Breast epithelium (tissue), 4 donors: Measurements from ENCODE around the gene SFMBT2. TPM values are rescaled to one million over a fixed set of nuclear protein-coding genes. Genes with fewer than 3 reads are reported as not detected.

ENCODE experiments used
- DNase-seq, 2 donors: peaks; one replicate each; pipeline ENCODE4 v3.0.0-alpha.2; 2019; ENCODE audit warnings: low spot score in 2 of 2
- H3K27ac ChIP-seq, 2 donors: fragments of 200-600 bp; sonication (generic) in 1 of 2; one replicate each; pipeline ENCODE4 v1.5.1; 2016 to 2019; ENCODE audit warnings: mild to moderate bottlenecking in 1 of 2
- H3K27me3 ChIP-seq, 2 donors: fragments of 200-600 bp; sonication (generic) in 1 of 2; one replicate each; pipeline versions ENCODE4 v1.5.1 to v1.6.0; 2017 to 2019; ENCODE audit warnings: control low read depth in 1 of 2, mild to moderate bottlenecking in 1 of 2
- H3K36me3 ChIP-seq: fragments of 200-600 bp; one replicate; pipeline ENCODE4 v1.5.1; 2019
- H3K4me1 ChIP-seq, 2 donors: fragments of 200-600 bp; sonication (generic); one replicate each; pipeline ENCODE4 v1.5.1; 2016 to 2019; ENCODE audit warnings: control low read depth in 1 of 2
- H3K4me3 ChIP-seq, 3 donors: fragments of 200-600 bp; sonication (generic); 1 replicate in 2 of 3; 2 replicates in 1 of 3; pipeline ENCODE4 v1.5.1; 2016 to 2019; ENCODE audit warnings: mild to moderate bottlenecking in 3 of 3, moderate library complexity in 2 of 3
- H3K9me3 ChIP-seq, 2 donors: fragments of 200-600 bp; sonication (generic) in 1 of 2; one replicate each; pipeline ENCODE4 v1.5.1; 2016 to 2019; ENCODE audit warnings: control low read depth in 1 of 2
- POLR2A ChIP-seq: fragments of 450-650 bp; IDR thresholded peaks from one replicate; pipeline ENCODE4 v1.6.1; 2016; ENCODE audit warnings: antibody characterized with exemption, mild to moderate bottlenecking, moderate library complexity
- POLR2AphosphoS5 ChIP-seq, 3 donors: sonication (generic); formaldehyde crosslinking; IDR thresholded peaks; one replicate each; pipeline ENCODE4 v1.6.1; 2017; ENCODE audit warnings: antibody characterized with exemption in 3 of 3
- intact Hi-C: fragments of 100-400 bp; cut with DNase I; formaldehyde crosslinking; loops from one replicate; pipeline ENCODE4 v1.15.1; 2023; ENCODE audit warnings: low total_unique reads
- total RNA-seq, 3 donors: library from RNA; depleted of rRNA; stranded (reverse); fragments of >200 nt; gene quantifications; one replicate each; pipeline ENCODE4 v1.1.0, GENCODE V29; 2016
- TF ChIP-seq, protein P1 (sequence below), 3 donors: fragments of 450-650 bp; IDR thresholded peaks; one replicate each; pipeline ENCODE4 v1.5.1; 2016 to 2017; ENCODE audit warnings: antibody characterized with exemption in 3 of 3, mild to moderate bottlenecking in 3 of 3, moderate library complexity in 3 of 3

Gene SFMBT2
- total RNA-seq, 3 donors from 2014 or later = 3.5 to 32.8 (median 22.8) TPM

GRCh38 chr10:7310076-7310475, 100.8 kb downstream of the SFMBT2 start:
- H3K36me3 ChIP-seq = no peaks in the 10 kb centered on the region
- H3K4me3 ChIP-seq = no peak overlapping the region
- peaks cover 3 to 8% of the 10 kb centered on the region in 2 donors for H3K9me3 ChIP-seq
- DNase-seq = no peak
- TF ChIP-seq, protein P1, sequence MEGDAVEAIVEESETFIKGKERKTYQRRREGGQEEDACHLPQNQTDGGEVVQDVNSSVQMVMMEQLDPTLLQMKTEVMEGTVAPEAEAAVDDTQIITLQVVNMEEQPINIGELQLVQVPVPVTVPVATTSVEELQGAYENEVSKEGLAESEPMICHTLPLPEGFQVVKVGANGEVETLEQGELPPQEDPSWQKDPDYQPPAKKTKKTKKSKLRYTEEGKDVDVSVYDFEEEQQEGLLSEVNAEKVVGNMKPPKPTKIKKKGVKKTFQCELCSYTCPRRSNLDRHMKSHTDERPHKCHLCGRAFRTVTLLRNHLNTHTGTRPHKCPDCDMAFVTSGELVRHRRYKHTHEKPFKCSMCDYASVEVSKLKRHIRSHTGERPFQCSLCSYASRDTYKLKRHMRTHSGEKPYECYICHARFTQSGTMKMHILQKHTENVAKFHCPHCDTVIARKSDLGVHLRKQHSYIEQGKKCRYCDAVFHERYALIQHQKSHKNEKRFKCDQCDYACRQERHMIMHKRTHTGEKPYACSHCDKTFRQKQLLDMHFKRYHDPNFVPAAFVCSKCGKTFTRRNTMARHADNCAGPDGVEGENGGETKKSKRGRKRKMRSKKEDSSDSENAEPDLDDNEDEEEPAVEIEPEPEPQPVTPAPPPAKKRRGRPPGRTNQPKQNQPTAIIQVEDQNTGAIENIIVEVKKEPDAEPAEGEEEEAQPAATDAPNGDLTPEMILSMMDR (IDR thresholded peaks at IDR 0.05) = no peak
- no peak for TF ChIP-seq POLR2A
- TF ChIP-seq POLR2AphosphoS5 (IDR thresholded peaks at IDR 0.05) = no peak
- no peaks in the 10 kb centered on the region for H3K4me1 ChIP-seq
- H3K27me3 ChIP-seq = no peaks in the 10 kb centered on the region
- no peak overlapping the region for H3K27ac ChIP-seq
- intact Hi-C loops = no loop called here

DNA sequence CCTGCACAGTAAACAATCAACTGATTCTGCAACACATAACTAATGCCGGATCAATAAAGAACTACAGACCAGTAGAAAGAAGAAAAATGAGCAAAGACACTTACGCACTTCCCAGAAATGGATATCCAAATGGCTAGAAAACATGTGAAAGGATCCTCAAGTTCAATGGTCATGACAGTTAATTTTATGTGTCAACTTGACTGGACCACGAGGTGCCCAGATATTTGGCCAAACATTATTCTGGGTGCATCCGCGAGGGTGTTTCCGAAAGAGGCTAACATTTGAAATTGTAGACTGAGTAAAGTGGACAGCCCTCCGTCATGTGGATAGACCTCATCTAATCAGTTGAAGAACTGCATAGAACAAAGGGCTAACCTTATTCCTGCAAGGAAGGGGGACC, 102.0 kb downstream of the SFMBT2 start:
- no peaks in the 10 kb centered on the region for H3K36me3 ChIP-seq
- no peak for DNase-seq
- H3K4me3 ChIP-seq = no peak overlapping the region
- TF ChIP-seq POLR2A = no peak
- no peak for TF ChIP-seq POLR2AphosphoS5 (IDR thresholded peaks at IDR 0.05)
- TF ChIP-seq, protein P1 (IDR thresholded peaks at IDR 0.05) = no peak
- no peak overlapping the region for H3K27ac ChIP-seq
- H3K27me3 ChIP-seq = no peaks in the 10 kb centered on the region
- H3K4me1 ChIP-seq = no peaks in the 10 kb centered on the region
- intact Hi-C loops = no loop called here
- H3K9me3 ChIP-seq = peaks cover 3 to 8% of the 10 kb centered on the region in 2 donors

GRCh38 chr10:7306616-7307015, 104.2 kb downstream of the SFMBT2 start:
- Histone ChIP-seq H3K27ac (peak overlapping the region in 1 of 2 donors; percentile 28), H3K9me3 (peaks cover 3 to 8% of the 10 kb centered on the region in 2 donors), H3K36me3 (no peaks in the 10 kb centered on the region), H3K4me1 (no peaks in the 10 kb centered on the region), H3K27me3 (no peaks in the 10 kb centered on the region), H3K4me3 (no peak overlapping the region)
- TF ChIP-seq, protein P1 (IDR thresholded peaks at IDR 0.05) = no peak
- TF ChIP-seq POLR2AphosphoS5 (IDR thresholded peaks at IDR 0.05) (no peak), POLR2A (no peak)
- no peak for DNase-seq
- intact Hi-C loops = no loop called here

GRCh38 chr10:7306147-7306546, 104.7 kb downstream of the SFMBT2 start:
- Histone ChIP-seq H3K4me1 (no peaks in the 10 kb centered on the region), H3K27me3 (no peaks in the 10 kb centered on the region), H3K9me3 (peaks cover 3 to 8% of the 10 kb centered on the region in 2 donors), H3K27ac (peak overlapping the region in 1 of 2 donors; percentile 28), H3K4me3 (peak overlapping the region in 1 of 3 donors; percentile 33), H3K36me3 (no peaks in the 10 kb centered on the region)
- no peak for DNase-seq
- TF ChIP-seq POLR2A (no peak), POLR2AphosphoS5 (IDR thresholded peaks at IDR 0.05) (no peak)
- TF ChIP-seq, protein P1 (IDR thresholded peaks at IDR 0.05) = no peak
- intact Hi-C loops = no loop called here

DNA sequence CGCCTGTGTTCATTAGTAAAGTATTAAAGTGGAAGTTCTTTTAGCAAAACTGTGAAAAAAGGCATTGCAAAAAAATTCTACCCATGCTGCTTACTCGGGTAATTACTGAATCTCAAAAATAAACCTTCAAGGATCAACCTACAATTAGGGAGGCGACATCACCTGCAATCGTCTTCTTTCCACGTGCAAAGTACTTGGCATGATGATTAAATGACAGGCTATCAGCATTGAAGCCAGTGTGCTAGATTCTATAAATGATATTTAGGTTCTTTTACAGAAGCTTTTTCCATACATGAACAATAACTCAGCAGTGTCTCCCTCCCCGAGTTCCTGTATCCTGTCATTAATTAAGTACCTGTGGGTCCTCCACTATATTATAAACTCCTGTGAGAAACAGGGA, 105.8 kb downstream of the SFMBT2 start:
- Histone ChIP-seq H3K36me3 (no peaks in the 10 kb centered on the region), H3K4me3 (no peak overlapping the region), H3K9me3 (peaks cover 3 to 8% of the 10 kb centered on the region in 2 donors), H3K27me3 (no peaks in the 10 kb centered on the region), H3K4me1 (no peaks in the 10 kb centered on the region), H3K27ac (no peak overlapping the region)
- intact Hi-C loops = no loop called here
- no peak for DNase-seq
- no peak for TF ChIP-seq POLR2AphosphoS5 (IDR thresholded peaks at IDR 0.05)
- TF ChIP-seq, protein P1 (IDR thresholded peaks at IDR 0.05) = no peak
- no peak for TF ChIP-seq POLR2A
